GM12875 (cell line): ENCODE measurements around the gene PTPN3.

Experiments used
- H3K4me3 ChIP-seq: one replicate; pipeline ENCODE4 v1.5.1; 2011; ENCODE audit warnings: low read depth, low read length, control low read depth
- CTCF ChIP-seq: IDR thresholded peaks from 2 replicates; pipeline ENCODE4 v1.5.1; 2011; ENCODE audit warnings: low read depth, mild to moderate bottlenecking, control low read depth, inconsistent platforms, low read length, moderate library complexity, borderline replicate concordance; ENCODE audit not compliant: insufficient read depth

Gene PTPN3

GRCh38 chr9:109468927-109469326 lies 29.2 kb downstream of the PTPN3 start:
- no peak overlapping the region for H3K4me3 ChIP-seq
- no peak for TF ChIP-seq CTCF

- no peak for TF ChIP-seq CTCF
- H3K4me3 ChIP-seq: no peak overlapping the region
Observed at GRCh38 chr9:109467936-109468335, 30.2 kb downstream of the PTPN3 start.

- TF ChIP-seq CTCF: no peak
- H3K4me3 ChIP-seq: no peak overlapping the region
Observed at GRCh38 chr9:109466623-109467590, 31.2 kb downstream of the PTPN3 start.

DNA sequence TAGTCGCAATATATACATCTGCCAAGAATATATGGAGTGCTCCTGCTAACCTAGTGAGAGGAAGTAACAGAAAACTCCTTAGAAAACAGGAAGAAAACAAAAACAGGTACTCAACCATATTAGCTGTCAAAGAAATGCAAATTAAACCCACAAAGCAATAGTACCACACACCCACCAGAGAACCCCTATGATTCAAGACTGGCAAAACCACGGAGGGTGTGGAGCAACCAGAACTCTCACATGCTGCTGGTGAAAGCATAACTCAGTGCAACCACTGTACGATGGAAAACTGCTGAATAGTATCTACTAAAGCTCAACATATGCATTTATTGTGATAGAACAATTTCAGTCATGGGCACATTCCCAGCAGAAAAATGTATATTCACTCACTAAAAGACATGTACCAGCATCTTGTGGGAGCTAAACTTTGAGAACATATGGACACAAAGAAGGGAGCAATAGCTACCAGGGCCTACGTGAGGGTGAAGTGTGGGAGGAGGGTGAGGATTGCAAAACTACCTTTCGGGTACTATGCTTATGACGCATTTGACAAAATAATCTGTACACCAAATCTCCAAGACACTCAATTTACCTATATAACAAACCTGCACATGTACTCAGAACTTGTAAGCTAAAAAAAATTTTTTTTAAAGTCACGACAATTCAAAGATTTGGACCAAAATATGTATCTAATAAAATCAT lies 34.0 kb downstream of the PTPN3 start:
- TF ChIP-seq CTCF: no peak
- H3K4me3 ChIP-seq: no peak overlapping the region

DNA sequence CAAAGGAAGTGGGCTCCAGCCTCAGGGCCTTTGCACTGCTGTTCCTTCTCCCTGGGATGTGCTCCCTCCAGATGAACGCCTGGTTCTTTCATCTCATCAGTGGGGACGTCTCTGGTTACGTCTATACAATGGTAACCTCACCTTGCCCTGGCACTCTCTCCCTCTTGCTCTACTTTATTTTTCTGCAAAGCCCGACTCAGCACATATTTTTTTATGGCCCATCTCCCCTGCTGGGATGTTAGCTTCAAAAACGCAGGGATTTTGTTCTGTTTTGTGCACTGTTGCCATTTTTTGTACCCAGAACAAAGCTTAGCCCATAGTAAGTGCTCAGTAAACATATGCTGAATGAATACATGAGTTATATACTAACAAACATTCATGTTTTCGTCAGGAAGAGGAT lies 37.5 kb downstream of the PTPN3 start:
- H3K4me3 ChIP-seq: no peak overlapping the region
- TF ChIP-seq CTCF: no peak

- H3K4me3 ChIP-seq: no peak overlapping the region
- no peak for TF ChIP-seq CTCF
Observed at GRCh38 chr9:109459423-109459822, 38.7 kb downstream of the PTPN3 start.
